Smooth muscle cell (in vitro differentiated cells): ENCODE results near the gene EEFSEC. TPM values are rescaled to one million over a fixed set of nuclear protein-coding genes. Genes with fewer than 3 reads are reported as not detected.

Experiments used
- DNase-seq: peaks from one replicate; lab custom pipeline; 2025; ENCODE audit not compliant: unreplicated experiment; lab: John Stamatoyannopoulos, UW
- H2AFZ ChIP-seq: fragments of 200-600 bp; sonication (generic); 2 replicates; pipeline ENCODE4 v1.6.0; 2016; ENCODE audit warnings: antibody characterized with exemption, low read depth, mild to moderate bottlenecking
- H3F3A ChIP-seq: fragments of 200-600 bp; sonication (generic); 2 replicates; pipeline ENCODE4 v1.6.0; 2017; ENCODE audit warnings: antibody characterized with exemption, low read depth
- H3K27ac ChIP-seq: fragments of 200-600 bp; sonication (generic); 2 replicates; pipeline ENCODE4 v1.5.1; 2016; ENCODE audit warnings: low read depth, mild to moderate bottlenecking
- H3K27me3 ChIP-seq: fragments of 200-600 bp; sonication (generic); 2 replicates; pipeline ENCODE4 v1.6.1; 2016; ENCODE audit warnings: low read depth, mild to moderate bottlenecking
- H3K36me3 ChIP-seq: fragments of 200-600 bp; sonication (generic); 2 replicates; pipeline ENCODE4 v1.5.1; 2016; ENCODE audit warnings: low read depth
- H3K4me1 ChIP-seq: fragments of 200-600 bp; sonication (generic); 2 replicates; pipeline ENCODE4 v1.5.1; 2016; ENCODE audit warnings: low read depth
- H3K4me2 ChIP-seq: fragments of 200-600 bp; sonication (generic); 2 replicates; pipeline ENCODE4 v1.6.0; 2016; ENCODE audit warnings: mild to moderate bottlenecking
- H3K4me3 ChIP-seq: fragments of 200-600 bp; sonication (generic); 2 replicates; pipeline ENCODE4 v1.5.1; 2016; ENCODE audit warnings: mild to moderate bottlenecking
- H3K79me2 ChIP-seq: fragments of 200-600 bp; sonication (generic); 2 replicates; pipeline ENCODE4 v1.6.0; 2016; ENCODE audit warnings: low read depth, mild to moderate bottlenecking
- H3K9ac ChIP-seq: fragments of 200-600 bp; sonication (generic); 2 replicates; pipeline ENCODE4 v1.6.0; 2016; ENCODE audit warnings: low read depth
- H3K9me3 ChIP-seq: fragments of 200-600 bp; sonication (generic); replicated peaks from 2 replicates; pipeline ENCODE4 v1.5.1; 2016; ENCODE audit warnings: low read depth
- H4K20me1 ChIP-seq: fragments of 200-600 bp; sonication (generic); 2 replicates; pipeline ENCODE4 v1.6.0; 2016; ENCODE audit warnings: low read depth
- CTCF ChIP-seq: fragments of 200-600 bp; sonication (generic); IDR thresholded peaks from 2 replicates; pipeline ENCODE4 v1.5.1; 2017; ENCODE audit warnings: borderline replicate concordance, mild to moderate bottlenecking, antibody characterized with exemption; ENCODE audit not compliant: insufficient read depth, poor library complexity, severe bottlenecking
- WGBS: methylation state at CpG from one replicate; pipeline ENCODE4 v1.1.7; 2016; ENCODE audit warnings: low lambda C conversion rate; 5-methylcytosine and 5-hydroxymethylcytosine counted together
- polyA plus RNA-seq: library from polyadenylated mRNA; unstranded; fragments of >200 nt; fragmentation: Nextera tagmentation; extraction: Ambion mirVana; gene quantifications from 2 replicates; pipeline ENCODE4 v1.2.1, GENCODE V29; 2016
- total RNA-seq: library from RNA; depleted of rRNA; stranded (reverse); fragments of >200 nt; gene quantifications from 2 replicates; pipeline ENCODE4 v1.2.3, GENCODE V29; 2014

Gene EEFSEC
- total and polyA plus RNA-seq, 2 experiments from 2014 or later, result 12.4 to 17.1 TPM

DNA sequence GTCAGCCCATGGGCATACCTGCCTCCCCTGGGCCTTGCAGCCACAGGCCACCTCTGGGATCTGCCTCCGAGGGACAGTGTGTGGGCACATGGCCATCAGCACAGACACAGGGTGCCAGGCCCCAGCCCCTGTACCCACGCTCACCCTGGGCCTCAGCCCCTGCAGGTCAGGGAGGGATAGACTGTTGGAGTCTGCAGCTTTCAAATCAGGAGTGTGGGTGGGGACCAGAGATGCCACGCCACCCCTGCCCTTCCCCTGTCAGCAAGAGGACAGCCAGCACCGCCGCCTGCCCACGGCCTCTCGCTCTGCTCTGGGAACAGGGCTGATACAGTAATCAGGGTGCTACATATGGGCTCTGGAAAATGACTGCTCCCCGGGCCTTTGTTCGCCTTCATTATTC lies 240.8 kb downstream of the EEFSEC start:
- no peak overlapping the region for H3K9ac ChIP-seq
- DNase-seq, result no peak
- no peak overlapping the region for H3K4me3 ChIP-seq
- peaks cover 2% of the 10 kb centered on the region for H3K4me1 ChIP-seq
- TF ChIP-seq CTCF, result no peak
- no peaks in the 10 kb centered on the region for H3K9me3 ChIP-seq
- WGBS, result 72% methylated on average over 9 of the region's 9 CpGs
- H3F3A ChIP-seq, result no peaks in the 10 kb centered on the region
- H3K27ac ChIP-seq, result no peak overlapping the region
- no peaks in the 10 kb centered on the region for H3K79me2 ChIP-seq
- no peak overlapping the region for H3K4me2 ChIP-seq
- H3K27me3 ChIP-seq, result no peaks in the 10 kb centered on the region
- no peak overlapping the region for H2AFZ ChIP-seq
- H3K36me3 ChIP-seq, result no peaks in the 10 kb centered on the region
- H4K20me1 ChIP-seq, result no peaks in the 10 kb centered on the region

- Histone ChIP-seq H3K4me3 (no peak overlapping the region), H3K9ac (no peak overlapping the region), H2AFZ (no peak overlapping the region), H3K27me3 (no peaks in the 10 kb centered on the region), H3K79me2 (no peaks in the 10 kb centered on the region), H4K20me1 (no peaks in the 10 kb centered on the region), H3K4me2 (no peak overlapping the region), H3K36me3 (no peaks in the 10 kb centered on the region), H3K4me1 (peaks cover 12% of the 10 kb centered on the region), H3K27ac (no peak overlapping the region), H3F3A (no peaks in the 10 kb centered on the region), H3K9me3 (no peaks in the 10 kb centered on the region)
- no peak for TF ChIP-seq CTCF
- WGBS, result 94% methylated on average over 6 of the region's 6 CpGs
- DNase-seq, result no peak
These were observed 241.8 kb downstream of the EEFSEC start for GRCh38 chr3:128395046-128395445.

DNA sequence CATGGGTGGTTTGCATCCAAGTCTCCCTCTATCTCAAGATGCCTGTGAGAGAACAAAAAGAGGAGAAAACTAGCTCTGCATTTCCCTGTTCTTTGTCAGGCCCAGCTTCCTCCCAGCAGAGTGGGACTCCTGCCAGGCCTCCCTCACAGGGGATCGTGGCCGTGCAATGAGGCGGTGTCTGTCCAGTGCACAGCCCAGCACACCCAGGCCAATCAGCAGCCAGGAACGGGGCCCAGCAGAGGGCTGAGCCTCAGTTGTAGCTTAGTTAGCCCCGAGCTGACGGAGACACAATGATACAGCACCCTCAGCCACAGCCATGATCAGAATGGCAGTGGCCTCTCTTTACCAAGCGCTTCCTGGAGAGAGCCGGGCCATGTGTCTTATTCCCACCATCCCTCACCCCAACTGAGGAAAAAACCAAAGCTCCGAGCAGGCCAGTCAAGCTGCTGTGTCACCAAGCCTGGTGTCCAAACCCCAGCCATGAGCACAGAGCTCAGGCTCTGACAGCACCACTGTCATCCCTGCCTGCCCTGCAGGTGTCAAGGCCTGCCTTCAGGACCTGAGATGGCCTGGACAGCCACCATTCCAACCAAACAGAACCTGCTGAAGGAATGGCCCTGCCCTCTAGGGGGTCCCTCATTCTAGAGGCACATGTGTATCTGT lies 242.3 kb downstream of the EEFSEC start:
- 70% methylated on average over 9 of the region's 9 CpGs for WGBS
- Histone ChIP-seq H3K4me3 (no peak overlapping the region), H4K20me1 (no peaks in the 10 kb centered on the region), H3K36me3 (no peaks in the 10 kb centered on the region), H3F3A (no peaks in the 10 kb centered on the region), H3K4me2 (no peak overlapping the region), H3K27me3 (no peaks in the 10 kb centered on the region), H3K4me1 (peaks cover 18% of the 10 kb centered on the region), H3K9me3 (no peaks in the 10 kb centered on the region), H3K9ac (no peak overlapping the region), H2AFZ (no peak overlapping the region), H3K79me2 (no peaks in the 10 kb centered on the region), H3K27ac (no peak overlapping the region)
- TF ChIP-seq CTCF, result no peak
- DNase-seq, result no peak

DNA sequence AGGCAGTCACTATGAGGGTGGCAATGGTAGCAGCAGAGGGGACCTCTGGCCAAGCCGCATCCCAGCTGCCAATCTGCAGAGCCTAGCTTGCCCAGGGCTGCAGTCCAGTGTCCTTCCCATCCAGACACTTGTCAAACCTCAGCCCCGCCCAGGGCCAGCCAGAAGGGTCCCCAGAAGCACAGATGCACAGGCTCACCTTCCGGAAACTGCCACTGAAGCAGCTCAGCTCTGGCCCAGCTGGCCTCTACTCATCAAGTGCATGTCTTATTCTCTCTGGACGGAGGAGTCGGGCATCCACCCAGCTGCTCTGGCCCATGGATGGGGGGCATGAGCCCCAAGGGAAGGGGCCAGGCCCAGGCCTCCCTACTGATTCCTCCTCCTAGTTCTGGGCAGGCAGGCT lies 244.2 kb downstream of the EEFSEC start:
- Histone ChIP-seq H3K9ac (no peak overlapping the region), H4K20me1 (no peaks in the 10 kb centered on the region), H3F3A (no peaks in the 10 kb centered on the region), H3K9me3 (no peaks in the 10 kb centered on the region), H3K4me2 (no peak overlapping the region), H3K36me3 (no peaks in the 10 kb centered on the region), H3K27me3 (no peaks in the 10 kb centered on the region), H2AFZ (no peak overlapping the region), H3K79me2 (no peaks in the 10 kb centered on the region), H3K4me3 (no peak overlapping the region), H3K27ac (no peak overlapping the region), H3K4me1 (peaks cover 27% of the 10 kb centered on the region)
- TF ChIP-seq CTCF, result no peak
- DNase-seq, result no peak
- 98% methylated on average over 5 of the region's 5 CpGs for WGBS
